H9 (cell line): ENCODE data around the gene CDC26. TPM values are rescaled to one million over a fixed set of nuclear protein-coding genes. Genes with fewer than 3 reads are reported as not detected.

ENCODE experiments used
- DNase-seq: peaks from one replicate; pipeline ENCODE4 v3.0.0-alpha.2; 2017
- H2AFZ ChIP-seq: one replicate; pipeline ENCODE4 v1.6.1; 2013; ENCODE audit warnings: mild to moderate bottlenecking, low read length, control low read depth, moderate library complexity
- H2AK5ac ChIP-seq: 2 replicates; pipeline ENCODE4 v1.6.1; 2013; ENCODE audit warnings: low read length, control low read depth, mixed read lengths; ENCODE audit not compliant: insufficient read length
- H2BK120ac ChIP-seq: one replicate; pipeline ENCODE4 v1.6.1; 2013; ENCODE audit warnings: low read depth, mild to moderate bottlenecking, low read length, control low read depth, inconsistent platforms; ENCODE audit not compliant: poor library complexity, severe bottlenecking
- H2BK12ac ChIP-seq: 2 replicates; pipeline ENCODE4 v1.6.1; 2013; ENCODE audit warnings: low read length, control low read depth, mixed read lengths, low read depth; ENCODE audit not compliant: insufficient read length
- H2BK15ac ChIP-seq: 2 replicates; pipeline ENCODE4 v1.6.1; 2013; ENCODE audit warnings: low read depth, low read length, control low read depth
- H2BK20ac ChIP-seq: one replicate; pipeline ENCODE4 v1.6.1; 2013; ENCODE audit warnings: low read depth, mild to moderate bottlenecking, low read length, control low read depth, inconsistent platforms; ENCODE audit not compliant: poor library complexity, severe bottlenecking
- H2BK5ac ChIP-seq: 2 replicates; pipeline ENCODE4 v1.6.1; 2013; ENCODE audit warnings: low read length, control low read depth, mixed read lengths; ENCODE audit not compliant: insufficient read length
- H3K14ac ChIP-seq: 2 replicates; pipeline ENCODE4 v1.6.1; 2013; ENCODE audit warnings: low read length, control low read depth; ENCODE audit not compliant: insufficient read depth
- H3K18ac ChIP-seq: 2 replicates; pipeline ENCODE4 v1.6.1; 2013; ENCODE audit warnings: low read depth, mild to moderate bottlenecking, mixed read lengths, low read length, control low read depth; ENCODE audit not compliant: insufficient read length
- H3K23ac ChIP-seq: 2 replicates; pipeline ENCODE4 v1.6.1; 2013; ENCODE audit warnings: low read length, control low read depth, mixed read lengths, low read depth; ENCODE audit not compliant: insufficient read length
- H3K23me2 ChIP-seq: 2 replicates; pipeline ENCODE4 v1.6.1; 2013; ENCODE audit warnings: low read depth, mild to moderate bottlenecking, mixed read lengths, low read length, control low read depth; ENCODE audit not compliant: insufficient read length, poor library complexity, severe bottlenecking
- H3K27ac ChIP-seq: 2 replicates; pipeline ENCODE4 v1.5.1; 2013; ENCODE audit warnings: low read length, control low read depth, mixed read lengths, low read depth; ENCODE audit not compliant: insufficient read length
- H3K27me3 ChIP-seq: 2 replicates; pipeline ENCODE4 v1.6.1; 2013; ENCODE audit warnings: low read length, control low read depth, inconsistent platforms; ENCODE audit not compliant: insufficient read depth
- H3K4ac ChIP-seq: 2 replicates; pipeline ENCODE4 v1.6.1; 2013; ENCODE audit warnings: low read depth, mild to moderate bottlenecking, control low read depth, inconsistent platforms, low read length, moderate library complexity
- H3K4me1 ChIP-seq: 2 replicates; pipeline ENCODE4 v1.6.1; 2013; ENCODE audit warnings: low read length, control low read depth, inconsistent platforms; ENCODE audit not compliant: insufficient read depth
- H3K4me2 ChIP-seq: 2 replicates; pipeline ENCODE4 v1.6.1; 2013; ENCODE audit warnings: low read length, control low read depth, mixed read lengths; ENCODE audit not compliant: insufficient read length, insufficient read depth
- H3K56ac ChIP-seq: 2 replicates; pipeline ENCODE4 v1.6.1; 2013; ENCODE audit warnings: low read depth, mild to moderate bottlenecking, mixed read lengths, low read length, control low read depth; ENCODE audit not compliant: insufficient read length
- H3K79me1 ChIP-seq: 2 replicates; pipeline ENCODE4 v1.6.1; 2013; ENCODE audit warnings: low read depth, mild to moderate bottlenecking, moderate library complexity, low read length, control low read depth, inconsistent platforms; ENCODE audit not compliant: insufficient read depth, poor library complexity, severe bottlenecking
- H3K79me2 ChIP-seq: 2 replicates; pipeline ENCODE4 v1.6.1; 2013; ENCODE audit warnings: low read length, control low read depth, inconsistent platforms; ENCODE audit not compliant: insufficient read depth
- H3K9ac ChIP-seq: 2 replicates; pipeline ENCODE4 v1.6.1; 2013; ENCODE audit warnings: low read length, control low read depth, mixed read lengths; ENCODE audit not compliant: insufficient read length; ENCODE audit errors: extremely low read depth
- H3K9me3 ChIP-seq: one replicate; pipeline ENCODE4 v1.6.1; 2013; ENCODE audit warnings: low read depth, low read length, inconsistent platforms; ENCODE audit not compliant: control insufficient read depth
- H3T11ph ChIP-seq: one replicate; pipeline ENCODE4 v1.6.1; 2013; ENCODE audit warnings: mild to moderate bottlenecking, low read length, control low read depth, inconsistent platforms
- H4K20me1 ChIP-seq: one replicate; pipeline ENCODE4 v1.6.1; 2013; ENCODE audit not compliant: control insufficient read depth, insufficient read length, insufficient read depth
- H4K5ac ChIP-seq: 2 replicates; pipeline ENCODE4 v1.6.1; 2013; ENCODE audit warnings: low read depth, mild to moderate bottlenecking, mixed read lengths, low read length, control low read depth; ENCODE audit not compliant: insufficient read length
- H4K8ac ChIP-seq: replicated peaks from 2 replicates; pipeline ENCODE4 v1.6.1; 2013; ENCODE audit warnings: low read length, control low read depth, mixed read lengths, low read depth; ENCODE audit not compliant: insufficient read length
- H4K91ac ChIP-seq: 2 replicates; pipeline ENCODE4 v1.6.1; 2013; ENCODE audit warnings: low read depth, mild to moderate bottlenecking, moderate library complexity, mixed read lengths, low read length, control low read depth; ENCODE audit not compliant: insufficient read length
- H3K27ac Mint-ChIP-seq, 3 experiments: 2 replicates in 2 of 3; 3 replicates in 1 of 3; pipeline ENCODE4 v1.8.0; 2020 to 2021; ENCODE audit warnings: mixed read lengths in 3 of 3, mild to moderate bottlenecking in 1 of 3, moderate library complexity in 1 of 3
- H3K27me3 Mint-ChIP-seq: 2 replicates; pipeline ENCODE4 v1.8.0; 2021; ENCODE audit warnings: low read depth, mild to moderate bottlenecking, moderate library complexity, mixed read lengths
- H3K36me3 Mint-ChIP-seq, 3 experiments: 2 replicates in 2 of 3; 3 replicates in 1 of 3; pipeline ENCODE4 v1.8.0; 2020 to 2021; ENCODE audit warnings: low read depth in 3 of 3, mixed read lengths in 3 of 3; ENCODE audit not compliant: insufficient read depth in 1 of 3
- H3K4me1 Mint-ChIP-seq, 2 experiments: 2 replicates each; pipeline ENCODE4 v1.8.0; 2020; ENCODE audit warnings: mixed read lengths in 2 of 2
- H3K4me3 Mint-ChIP-seq, 2 experiments: 2 replicates in 1 of 2; 3 replicates in 1 of 2; pipeline ENCODE4 v1.8.0; 2020 to 2021; ENCODE audit warnings: mild to moderate bottlenecking in 2 of 2, mixed read lengths in 2 of 2, moderate library complexity in 1 of 2
- H3K9me3 Mint-ChIP-seq, 2 experiments: 2 replicates in 1 of 2; 3 replicates in 1 of 2; pipeline ENCODE4 v1.8.0; 2020; ENCODE audit warnings: mild to moderate bottlenecking in 2 of 2, mixed read lengths in 2 of 2, moderate library complexity in 1 of 2
- CTCF ChIP-seq: fragments of 200-600 bp; sonication (generic); conservative IDR thresholded peaks from 3 replicates; pipeline ENCODE4 v1.8.0; 2021; ENCODE audit warnings: antibody characterized with exemption, mild to moderate bottlenecking
- WGBS: extraction: QIAGEN DNeasy Blood & Tissue Kit; methylation state at CpG from one replicate; pipeline ENCODE4 v1.1.7; 2013; ENCODE audit warnings: missing lambda C conversion rate, low lambda C conversion rate, mixed read lengths; ENCODE audit not compliant: insufficient read length; ENCODE audit errors: extremely low coverage; 5-methylcytosine and 5-hydroxymethylcytosine counted together
- total RNA-seq: library from RNA; stranded (reverse); gene quantifications from 2 replicates; pipeline ENCODE4 v1.2.1, GENCODE V29; 2021

The CDC26 gene
- total RNA-seq, 1 experiment from 2014 or later: 38.6 TPM

GRCh38 chr9:113322671-113323070 lies 47.3 kb upstream of the CDC26 start:
- no peak overlapping the region for H2AFZ ChIP-seq
- no peak overlapping the region for H2BK15ac ChIP-seq
- no peak overlapping the region for H3K18ac ChIP-seq
- no CpG with 5 or more reads among the region's 6 CpGs for WGBS
- DNase-seq: no peak
- H3K4me1 ChIP-seq: no peaks in the 10 kb centered on the region
- H2BK12ac ChIP-seq: no peak overlapping the region
- H3K56ac ChIP-seq: no peak overlapping the region
- no peak overlapping the region for H3K14ac ChIP-seq
- H3K4me2 ChIP-seq: no peak overlapping the region
- H4K20me1 ChIP-seq: no peaks in the 10 kb centered on the region
- H3K4ac ChIP-seq: no peak overlapping the region
- no peaks in the 10 kb centered on the region for H3K79me1 ChIP-seq
- H2BK20ac ChIP-seq: no peak overlapping the region
- Mint-ChIP-seq H3K27me3 (peaks cover 10% of the 10 kb centered on the region), H3K9me3 (no peaks in the 10 kb centered on the region), H3K4me3 (no peak overlapping the region; a peak in 1 of 5 replicates), H3K27ac (no peak overlapping the region), H3K36me3 (no peaks in the 10 kb centered on the region), H3K4me1 (no peaks in the 10 kb centered on the region; a peak in 1 of 4 replicates)
- H3K27me3 ChIP-seq: no peaks in the 10 kb centered on the region; the same call in 1 of the 2 replicates
- H3K23ac ChIP-seq: no peak overlapping the region
- no peak overlapping the region for H2AK5ac ChIP-seq
- H2BK5ac ChIP-seq: no peak overlapping the region
- H4K8ac ChIP-seq: no peak overlapping the region
- no peak overlapping the region for H2BK120ac ChIP-seq
- no peak overlapping the region for H3K9ac ChIP-seq
- TF ChIP-seq CTCF: no peak
- H4K91ac ChIP-seq: no peak overlapping the region
- no peaks in the 10 kb centered on the region for H3K9me3 ChIP-seq
- H4K5ac ChIP-seq: no peak overlapping the region
- no peaks in the 10 kb centered on the region for H3K79me2 ChIP-seq
- H3T11ph ChIP-seq: no peak overlapping the region
- no peaks in the 10 kb centered on the region for H3K23me2 ChIP-seq
- H3K27ac ChIP-seq: no peak overlapping the region
